ENCODE results near the gene ADSS1. TPM values are rescaled to one million over a fixed set of nuclear protein-coding genes. Genes with fewer than 3 reads are reported as not detected.
A peak's percentile ranks its signal among the peaks of the same experiment; 100 is the strongest.

The ADSS1 gene
- total RNA-seq, 4 donors from 2014 or later = 5.1 to 32.2 (median 8.8) TPM

DNA sequence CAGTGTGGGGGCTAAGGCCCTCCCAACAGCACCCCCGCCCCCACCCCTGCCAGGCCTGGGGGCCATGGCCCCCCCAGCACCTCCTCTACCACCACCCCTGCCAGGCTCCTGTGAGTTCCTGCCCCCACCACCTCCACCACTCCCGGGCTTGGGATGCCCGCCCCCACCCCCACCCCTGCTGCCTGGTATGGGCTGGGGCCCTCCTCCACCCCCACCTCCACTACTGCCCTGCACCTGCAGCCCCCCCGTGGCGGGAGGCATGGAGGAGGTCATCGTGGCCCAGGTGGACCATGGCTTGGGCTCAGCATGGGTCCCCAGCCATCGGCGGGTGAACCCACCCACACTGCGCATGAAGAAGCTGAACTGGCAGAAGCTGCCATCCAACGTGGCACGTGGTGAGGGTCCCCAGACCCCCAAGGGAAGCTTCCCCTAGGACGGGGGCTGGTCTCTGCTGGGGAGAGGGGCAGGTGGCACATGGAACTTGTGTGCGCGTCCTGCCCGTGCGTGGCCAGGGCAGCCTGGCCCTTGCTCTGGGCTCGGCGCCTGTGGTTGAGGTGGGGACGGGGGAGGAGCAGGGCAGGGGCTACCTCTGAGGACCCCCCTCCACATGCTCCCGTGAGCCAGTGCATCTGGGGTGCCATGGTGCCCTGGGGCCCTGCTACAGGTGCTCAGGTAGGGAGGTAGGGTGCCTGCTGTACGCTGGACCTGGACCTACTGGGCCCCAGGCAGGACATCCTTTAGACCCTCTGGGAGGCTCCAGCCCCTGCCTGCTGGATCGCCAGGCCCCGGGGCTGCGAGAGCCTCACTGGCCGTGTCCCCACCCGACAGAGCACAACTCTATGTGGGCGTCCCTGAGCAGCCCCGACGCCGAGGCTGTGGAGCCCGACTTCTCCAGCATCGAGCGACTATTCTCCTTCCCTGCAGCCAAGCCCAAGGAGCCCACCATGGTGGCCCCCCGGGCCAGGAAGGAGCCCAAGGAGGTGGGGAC, 16.1 kb upstream of the ADSS1 start:
- Histone ChIP-seq H3K36me3 (peaks cover 0 to 81% of the 10 kb centered on the region in 2 donors), H3K9me3 (no peaks in the 10 kb centered on the region), H3K4me1 (peaks cover 0 to 43% (median 3%) of the 10 kb centered on the region in 3 donors), H3K27me3 (no peaks in the 10 kb centered on the region), H3K27ac (peak overlapping the region in 1 of 4 donors; percentile 9), H3K4me3 (no peak overlapping the region)
- TF ChIP-seq, protein P1, sequence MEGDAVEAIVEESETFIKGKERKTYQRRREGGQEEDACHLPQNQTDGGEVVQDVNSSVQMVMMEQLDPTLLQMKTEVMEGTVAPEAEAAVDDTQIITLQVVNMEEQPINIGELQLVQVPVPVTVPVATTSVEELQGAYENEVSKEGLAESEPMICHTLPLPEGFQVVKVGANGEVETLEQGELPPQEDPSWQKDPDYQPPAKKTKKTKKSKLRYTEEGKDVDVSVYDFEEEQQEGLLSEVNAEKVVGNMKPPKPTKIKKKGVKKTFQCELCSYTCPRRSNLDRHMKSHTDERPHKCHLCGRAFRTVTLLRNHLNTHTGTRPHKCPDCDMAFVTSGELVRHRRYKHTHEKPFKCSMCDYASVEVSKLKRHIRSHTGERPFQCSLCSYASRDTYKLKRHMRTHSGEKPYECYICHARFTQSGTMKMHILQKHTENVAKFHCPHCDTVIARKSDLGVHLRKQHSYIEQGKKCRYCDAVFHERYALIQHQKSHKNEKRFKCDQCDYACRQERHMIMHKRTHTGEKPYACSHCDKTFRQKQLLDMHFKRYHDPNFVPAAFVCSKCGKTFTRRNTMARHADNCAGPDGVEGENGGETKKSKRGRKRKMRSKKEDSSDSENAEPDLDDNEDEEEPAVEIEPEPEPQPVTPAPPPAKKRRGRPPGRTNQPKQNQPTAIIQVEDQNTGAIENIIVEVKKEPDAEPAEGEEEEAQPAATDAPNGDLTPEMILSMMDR (IDR thresholded peaks at IDR 0.05) = no peak
- no peak for TF ChIP-seq EP300 (IDR thresholded peaks at IDR 0.05)
- TF ChIP-seq POLR2A (IDR thresholded peaks at IDR 0.05) = no peak
- no peak for TF ChIP-seq POLR2AphosphoS5 (IDR thresholded peaks at IDR 0.05)
- peak; percentile 9 for ATAC-seq
- 0% methylated on average over 1 of the region's 34 CpGs; no CpG with 5 or more reads in 1 of the 2 donors for WGBS, 2 donors (ENCODE audit: low coverage in 1 of 2)

DNA sequence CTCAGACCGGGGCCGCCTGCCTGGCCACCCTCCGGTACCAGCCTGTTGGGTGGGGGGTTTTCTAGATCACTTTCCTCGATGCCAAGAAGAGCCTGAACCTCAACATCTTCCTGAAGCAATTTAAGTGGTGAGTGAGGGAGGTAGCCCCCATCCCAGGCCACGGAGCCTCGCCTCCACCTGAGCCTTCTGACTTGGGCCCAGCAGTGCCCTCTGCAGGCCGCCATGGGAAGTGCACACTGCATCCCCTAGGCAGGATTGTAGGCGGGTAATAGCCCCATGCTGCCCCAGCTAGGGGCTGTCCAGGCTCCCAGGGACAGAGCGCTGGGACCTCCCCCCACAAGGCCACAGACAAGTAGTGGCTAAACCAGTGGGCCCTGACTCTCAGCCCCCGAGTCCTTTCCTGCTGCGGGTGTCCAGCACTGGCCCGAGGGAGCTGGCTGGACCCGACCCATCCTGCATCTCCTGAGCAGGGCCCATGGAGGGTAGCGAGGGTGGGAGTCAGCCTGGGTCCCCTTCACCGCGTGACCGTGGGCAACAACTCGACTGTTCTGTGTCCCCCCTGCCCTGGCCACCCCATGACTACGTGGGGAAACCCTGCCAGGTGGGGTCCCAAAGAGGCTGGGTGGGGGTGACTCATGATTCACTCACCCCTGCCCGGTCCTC, 15.3 kb upstream of the ADSS1 start:
- no peak overlapping the region for H3K4me3 ChIP-seq
- H3K36me3 ChIP-seq = peaks cover 0 to 81% of the 10 kb centered on the region in 2 donors
- H3K27me3 ChIP-seq = no peaks in the 10 kb centered on the region
- ATAC-seq = peak; percentile 71
- H3K27ac ChIP-seq = peak overlapping the region in 1 of 4 donors; percentile 9
- no peaks in the 10 kb centered on the region for H3K9me3 ChIP-seq
- peaks cover 0 to 38% (median 3%) of the 10 kb centered on the region in 3 donors for H3K4me1 ChIP-seq
- no peak for TF ChIP-seq POLR2A (IDR thresholded peaks at IDR 0.05)
- TF ChIP-seq, protein P1 (IDR thresholded peaks at IDR 0.05) = peak in 3 of 4 experiments; percentile 98 to 99 (median 98)
- WGBS, 2 donors (ENCODE audit: low coverage in 1 of 2) = no CpG with 5 or more reads among the region's 20 CpGs

DNA sequence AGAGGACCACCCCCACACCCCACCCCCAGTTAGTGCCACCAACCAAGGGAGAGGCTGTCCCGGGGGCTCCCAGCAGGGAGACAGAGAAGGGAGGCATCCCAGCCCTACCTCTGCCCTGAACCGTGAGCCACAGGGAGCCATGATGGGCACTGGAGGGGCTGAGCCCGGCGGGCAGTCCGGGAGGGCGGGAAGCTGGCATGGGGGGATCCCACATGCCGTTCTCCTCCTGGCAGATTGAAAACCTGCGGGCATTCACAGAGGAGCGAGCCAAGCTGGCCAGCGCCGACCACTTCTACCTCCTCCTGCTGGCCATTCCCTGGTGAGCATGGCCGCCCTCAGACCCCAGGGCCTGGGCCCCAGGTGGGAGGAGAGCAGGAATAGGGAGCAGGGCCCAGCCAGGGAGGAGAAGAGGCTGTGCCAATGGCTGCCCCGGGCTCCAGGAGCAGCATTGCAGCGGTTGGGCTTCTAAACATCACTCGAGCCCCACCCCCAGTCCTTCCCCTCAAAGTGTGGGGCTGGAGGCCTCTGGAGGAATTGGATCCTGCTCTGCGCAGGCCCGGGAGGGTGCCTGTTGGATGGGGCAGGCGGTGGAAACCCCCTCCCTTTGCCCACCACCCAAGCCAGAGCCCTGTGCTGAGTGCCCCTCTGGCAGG, 14.5 kb upstream of the ADSS1 start:
- H3K36me3 ChIP-seq = peaks cover 0 to 81% of the 10 kb centered on the region in 2 donors
- 59% methylated on average over 6 of the region's 18 CpGs; no CpG with 5 or more reads in 1 of the 2 donors for WGBS, 2 donors (ENCODE audit: low coverage in 1 of 2)
- TF ChIP-seq, protein P1 (IDR thresholded peaks at IDR 0.05) = no peak
- TF ChIP-seq EP300 (IDR thresholded peaks at IDR 0.05) = no peak
- no peak for TF ChIP-seq POLR2A (IDR thresholded peaks at IDR 0.05)
- no peak for TF ChIP-seq POLR2AphosphoS5 (IDR thresholded peaks at IDR 0.05)
- H3K9me3 ChIP-seq = no peaks in the 10 kb centered on the region
- no peak overlapping the region for H3K27ac ChIP-seq
- H3K4me3 ChIP-seq = no peak overlapping the region
- no peaks in the 10 kb centered on the region for H3K27me3 ChIP-seq
- H3K4me1 ChIP-seq = peaks cover 0 to 38% (median 3%) of the 10 kb centered on the region in 3 donors
- no peak for ATAC-seq

DNA sequence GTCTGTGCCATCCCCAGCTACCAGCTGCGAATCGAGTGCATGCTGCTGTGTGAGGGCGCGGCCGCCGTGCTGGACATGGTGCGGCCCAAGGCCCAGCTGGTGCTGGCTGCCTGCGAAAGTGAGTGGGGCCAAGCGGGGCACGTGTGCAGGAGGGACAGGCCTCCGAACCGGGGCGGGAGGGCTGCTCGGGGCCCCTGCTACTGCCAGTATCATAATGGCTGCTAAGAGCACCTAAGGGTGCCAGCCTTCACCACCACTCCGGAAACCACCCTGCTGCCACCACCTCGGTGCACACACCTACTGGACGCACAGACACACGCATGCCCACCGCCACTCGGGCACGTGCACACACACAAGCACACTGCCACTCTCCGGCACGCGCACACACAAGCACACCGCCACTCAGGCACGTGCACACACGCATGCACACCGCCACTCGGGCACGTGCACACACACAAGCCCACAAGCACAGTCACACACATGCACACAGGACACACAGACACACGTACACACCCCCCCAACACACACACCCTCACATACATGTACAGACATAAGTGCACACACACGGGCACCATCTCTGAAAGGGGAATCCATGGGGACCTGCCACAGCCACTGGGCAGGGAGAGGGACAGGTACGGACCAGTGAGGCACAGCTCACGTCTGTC, 13.8 kb upstream of the ADSS1 start:
- TF ChIP-seq, protein P1 (IDR thresholded peaks at IDR 0.05) = no peak
- H3K27me3 ChIP-seq = no peaks in the 10 kb centered on the region
- no peaks in the 10 kb centered on the region for H3K9me3 ChIP-seq
- peaks cover 0 to 81% of the 10 kb centered on the region in 2 donors for H3K36me3 ChIP-seq
- no peak overlapping the region for H3K27ac ChIP-seq
- peaks cover 0 to 38% (median 3%) of the 10 kb centered on the region in 3 donors for H3K4me1 ChIP-seq
- WGBS, 2 donors (ENCODE audit: low coverage in 1 of 2) = 86 to 92% methylated on average over 5 to 12 of the region's 34 CpGs
- H3K4me3 ChIP-seq = no peak overlapping the region
- no peak for ATAC-seq
